Activated T-cell treated with anti-CD3 and anti-CD28 coated beads for 4 hours (primary cell): ENCODE measurements around the gene SPATS2.
"Not testable (repeated sequence)": the region's sequence is repeated elsewhere in the genome, so short reads cannot be mapped to it uniquely, and the experiment has no call there.

ENCODE experiments used
- DNase-seq: peaks from one replicate; pipeline ENCODE4 v3.0.0-alpha.2; 2020

The SPATS2 gene

DNA sequence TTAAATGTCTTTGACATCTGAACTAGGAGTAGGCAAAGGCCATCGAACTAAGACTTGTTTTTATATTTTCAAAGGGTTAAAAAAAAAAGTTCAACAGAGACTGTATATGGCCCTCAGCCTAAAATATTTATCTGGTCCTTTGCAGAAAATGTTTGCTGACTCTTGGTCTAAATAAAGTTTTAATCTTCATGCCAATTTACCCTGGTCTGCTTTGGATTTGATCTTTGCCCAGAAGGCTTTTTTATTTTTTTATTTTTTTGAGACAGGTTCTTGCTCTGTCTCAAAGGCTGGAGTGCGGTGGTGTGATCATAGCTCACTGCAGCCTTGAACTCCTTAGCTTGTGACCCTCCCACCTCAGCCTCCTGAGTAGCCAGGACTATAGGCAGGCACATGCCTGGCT is 47.1 kb downstream of the SPATS2 start:
- no peak for DNase-seq

DNA sequence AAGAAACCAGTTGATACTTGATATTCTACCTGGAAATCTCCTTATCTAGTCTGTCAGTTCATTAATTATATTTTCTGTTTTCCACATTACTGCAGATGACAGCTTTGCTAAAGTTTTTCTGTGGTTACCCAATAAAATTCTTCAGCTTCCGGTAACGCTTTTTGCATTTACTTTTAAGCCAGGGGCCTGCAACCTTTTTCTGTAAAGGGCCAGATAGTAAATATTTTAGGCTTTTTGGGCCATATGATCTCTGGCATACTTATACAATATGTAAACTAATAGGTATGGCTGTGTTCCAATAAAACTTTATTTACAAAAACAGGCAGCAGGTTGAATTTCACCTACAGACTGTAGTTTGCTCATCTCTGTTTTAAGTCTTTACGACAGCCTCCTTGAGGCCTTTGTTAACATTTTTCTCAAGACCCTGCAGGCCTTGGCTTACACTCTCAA is 48.3 kb downstream of the SPATS2 start:
- DNase-seq = no peak

- no peak for DNase-seq
These were observed 49.6 kb downstream of the SPATS2 start for GRCh38 chr12:49416892-49417291.

DNA sequence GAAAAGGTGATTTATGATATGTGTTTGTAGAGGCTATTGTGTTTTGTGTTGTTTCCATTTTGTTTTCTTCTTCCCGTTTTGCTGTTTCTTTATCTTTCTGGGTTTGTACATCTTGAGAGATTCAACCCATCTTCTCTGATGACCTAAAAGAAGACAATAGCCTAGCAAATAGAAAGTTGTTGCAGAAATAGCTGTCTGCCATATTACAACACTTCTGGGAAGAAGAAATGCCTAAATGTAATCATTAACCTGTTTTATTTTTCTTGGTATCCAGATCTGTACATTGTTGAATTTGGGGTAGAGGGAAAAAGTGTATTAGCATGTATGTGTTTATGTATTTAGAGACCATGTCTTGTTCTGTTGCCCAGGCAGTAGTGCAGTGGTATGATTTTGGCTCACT is 50.3 kb downstream of the SPATS2 start:
- DNase-seq = no peak

GRCh38 chr12:49420556-49420955 is 53.3 kb downstream of the SPATS2 start:
- no peak for DNase-seq

- no peak for DNase-seq
These were observed 54.9 kb downstream of the SPATS2 start for GRCh38 chr12:49422114-49422513.

DNA sequence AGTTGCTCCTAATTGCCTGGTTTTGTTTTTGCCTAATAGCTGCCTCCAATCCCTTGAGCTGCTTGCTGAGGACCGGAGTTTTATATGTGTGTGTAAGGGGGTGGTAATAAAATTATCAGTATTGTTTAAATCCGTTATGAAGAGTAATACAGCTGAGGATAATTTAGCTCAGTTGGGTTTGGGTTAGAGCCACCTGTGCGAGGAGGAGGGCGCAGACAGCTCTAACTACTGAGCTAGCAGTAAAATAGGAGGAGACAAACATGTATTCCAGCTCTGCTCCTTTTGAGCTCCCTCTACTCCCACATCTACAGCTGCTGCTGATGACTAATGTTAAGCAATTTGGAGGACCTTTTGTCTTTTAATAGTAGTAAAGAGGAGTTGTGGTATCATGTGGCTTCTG is 61.5 kb downstream of the SPATS2 start:
- no peak for DNase-seq

- DNase-seq = no peak
These were observed 65.4 kb downstream of the SPATS2 start for GRCh38 chr12:49432616-49433015.

DNA sequence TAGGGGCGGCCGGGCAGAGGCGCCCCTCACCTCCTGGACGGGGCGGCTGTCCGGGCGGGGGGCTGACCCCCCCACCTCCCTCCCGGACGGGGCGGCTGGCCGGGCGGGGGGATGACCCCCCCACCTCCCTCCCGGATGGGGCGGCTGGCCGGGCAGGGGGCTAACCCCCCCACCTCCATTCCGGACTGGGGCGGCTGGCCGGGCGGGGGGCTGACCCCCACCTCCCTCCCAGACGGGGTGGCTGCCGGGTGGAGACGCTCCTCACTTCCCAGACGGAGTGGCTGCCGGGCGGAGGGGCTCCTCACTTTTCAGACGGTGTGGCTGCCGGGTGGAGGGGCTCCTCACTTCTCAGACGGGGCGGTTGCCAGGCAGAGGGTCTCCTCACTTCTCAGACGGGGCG is 69.5 kb downstream of the SPATS2 start:
- DNase-seq = not testable (repeated sequence)

GRCh38 chr12:49439042-49439441 is 71.8 kb downstream of the SPATS2 start:
- DNase-seq = no peak

DNA sequence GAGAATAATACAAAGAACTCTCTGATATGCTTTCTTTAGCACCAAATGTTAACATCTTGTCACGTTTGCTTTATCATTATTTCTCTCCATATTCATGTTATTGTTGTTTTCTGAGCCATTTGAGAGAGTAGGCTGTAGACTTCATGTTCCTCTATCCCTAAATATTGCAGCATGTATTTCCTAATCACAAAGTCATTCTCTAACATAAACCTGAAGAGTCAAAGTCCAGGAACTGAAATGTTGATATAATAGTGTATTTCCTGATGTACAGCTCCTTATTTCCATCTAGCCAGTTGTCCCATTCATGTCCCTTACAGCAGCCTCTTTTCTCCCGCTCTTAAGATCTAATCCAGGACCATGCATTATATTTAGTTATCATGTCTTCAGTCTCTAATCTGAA is 72.8 kb downstream of the SPATS2 start:
- DNase-seq = no peak

DNA sequence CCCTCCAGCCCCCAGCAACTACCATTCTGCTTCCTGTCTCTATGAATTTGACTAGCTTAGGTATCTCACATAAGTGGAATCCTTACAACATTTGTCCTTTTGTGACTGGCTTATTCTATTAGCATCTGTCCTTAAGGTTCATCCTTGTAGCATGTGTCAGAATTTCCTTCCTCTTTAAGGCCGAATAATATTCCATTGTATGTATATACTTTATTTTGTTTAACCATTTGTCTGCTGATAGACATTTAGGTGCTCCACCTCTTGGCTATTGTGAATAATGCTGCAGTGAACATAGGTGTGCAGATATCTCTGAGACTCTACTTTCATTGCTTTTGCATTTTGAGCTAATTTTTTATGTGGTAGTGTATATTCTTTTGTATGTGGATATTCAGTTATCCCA is 75.7 kb downstream of the SPATS2 start:
- DNase-seq = no peak

DNA sequence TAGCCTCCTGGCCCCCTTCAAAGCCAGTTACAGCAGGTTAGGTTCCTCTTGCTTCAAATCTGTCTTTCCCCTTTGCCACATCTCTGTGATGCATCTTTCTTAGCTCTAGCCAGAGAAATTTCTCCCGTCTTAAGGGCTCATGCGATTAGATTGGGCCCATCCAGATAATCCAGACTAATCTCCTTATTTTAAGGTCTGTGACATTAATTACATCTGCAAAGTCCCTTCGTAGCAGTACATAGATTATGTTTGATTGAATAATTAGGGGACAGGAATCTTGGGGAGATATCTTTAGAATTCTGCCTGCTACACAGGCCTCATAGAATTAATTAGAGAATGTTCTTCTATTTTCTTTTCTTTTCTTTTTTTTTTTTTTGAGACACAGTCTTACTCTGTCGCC is 79.3 kb downstream of the SPATS2 start:
- no peak for DNase-seq

DNA sequence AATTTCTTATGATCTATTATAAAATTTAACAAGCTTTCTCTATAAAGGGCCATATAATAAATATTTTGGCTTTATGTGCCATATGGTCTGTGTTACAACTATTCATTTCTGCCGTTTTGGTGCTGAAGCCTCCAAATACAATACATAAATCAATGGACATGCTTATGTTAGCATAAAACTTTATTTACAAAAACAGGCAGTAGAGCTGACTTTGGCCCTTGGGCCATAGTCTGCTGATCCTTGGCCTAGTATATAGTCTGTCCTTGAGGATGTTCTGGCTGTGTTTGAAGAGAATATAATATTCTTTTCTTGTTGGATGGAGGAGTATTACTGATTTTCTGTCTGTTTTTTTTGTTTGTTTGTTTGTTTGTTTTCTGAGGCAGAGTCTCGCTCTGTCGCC is 81.6 kb downstream of the SPATS2 start:
- no peak for DNase-seq

DNA sequence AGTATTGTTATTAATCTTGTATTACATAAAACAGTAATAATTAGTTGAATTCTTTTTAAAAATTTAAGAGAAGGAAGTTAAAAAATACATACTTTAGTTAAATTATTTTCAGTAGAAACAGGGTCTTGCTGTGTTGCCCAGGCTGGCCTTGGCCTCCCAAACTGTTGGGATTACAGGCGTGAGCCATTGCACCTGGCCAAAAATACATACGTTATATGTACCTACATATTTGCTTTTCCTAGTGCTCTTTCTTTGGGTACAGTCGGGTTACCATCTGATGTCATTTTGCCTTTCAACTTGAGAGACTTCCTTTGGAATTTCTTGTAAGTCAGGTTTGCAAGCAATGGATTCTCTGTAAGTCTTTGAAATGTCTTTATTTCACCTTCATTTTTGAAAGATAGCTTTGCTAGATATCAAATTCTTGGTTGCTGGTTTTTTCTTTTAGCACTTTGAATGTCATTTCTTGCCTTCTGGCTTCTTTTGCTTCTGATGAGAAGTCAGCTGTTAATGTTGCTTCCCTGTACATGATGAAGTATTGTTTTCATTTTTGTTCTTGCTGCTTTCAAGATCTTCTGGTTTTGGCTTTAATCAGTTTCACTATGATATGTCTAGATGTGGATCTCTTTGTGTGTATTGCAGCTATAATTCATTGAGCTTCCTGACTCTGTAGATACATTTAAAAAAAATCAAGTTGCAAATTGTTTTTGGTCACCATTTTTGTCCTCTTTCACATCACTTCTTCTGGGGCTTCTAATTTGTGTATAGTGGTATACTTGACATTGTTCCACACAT is 84.4 kb downstream of the SPATS2 start:
- no peak for DNase-seq

- DNase-seq = no peak
These were observed 88.2 kb downstream of the SPATS2 start for GRCh38 chr12:49455501-49455900.

DNA sequence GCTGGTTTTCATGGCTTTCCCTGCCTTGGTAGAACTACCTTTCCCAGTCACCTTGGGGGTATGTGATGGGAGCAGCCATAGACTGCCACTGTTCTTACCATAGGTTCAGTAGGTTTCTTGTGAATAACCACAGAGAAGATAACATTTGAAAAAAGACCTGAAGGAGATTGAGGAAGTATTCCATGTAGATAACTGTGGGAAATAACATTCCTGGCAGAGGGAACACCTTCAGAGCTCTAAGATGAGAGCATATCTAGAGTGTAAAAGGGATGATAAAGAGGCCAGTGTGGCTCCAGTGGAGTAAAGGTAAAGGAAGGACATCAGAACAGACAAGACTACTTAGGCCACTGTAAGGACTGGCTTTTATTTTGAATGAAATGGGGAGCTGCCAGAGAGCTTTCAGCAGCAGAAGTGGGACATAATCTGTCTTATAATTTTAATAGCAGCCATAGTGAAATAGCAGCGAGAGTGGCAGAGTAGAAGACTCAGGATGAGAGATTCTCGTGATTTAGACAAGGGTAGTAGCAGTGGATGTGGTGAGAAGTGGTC is 88.9 kb downstream of the SPATS2 start:
- DNase-seq = no peak

DNA sequence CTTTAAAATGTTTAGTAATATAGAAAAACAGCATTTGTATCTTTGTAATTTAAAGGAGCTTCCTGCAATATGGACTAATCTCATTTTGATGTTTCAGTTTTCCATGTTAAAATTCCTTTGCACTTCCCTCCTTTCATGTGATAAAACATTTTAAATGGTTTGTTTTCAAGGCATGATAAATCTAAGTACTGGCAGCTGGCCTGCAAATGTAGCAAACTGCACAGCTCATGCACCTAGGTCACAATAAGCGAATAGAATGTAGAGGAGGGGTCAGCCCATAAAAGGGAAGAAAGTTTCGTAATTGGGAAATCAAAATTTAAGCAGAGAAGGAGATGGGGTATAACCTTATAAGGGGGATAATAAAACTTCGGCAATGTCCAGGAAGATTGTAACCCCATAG is 91.6 kb downstream of the SPATS2 start:
- no peak for DNase-seq

DNA sequence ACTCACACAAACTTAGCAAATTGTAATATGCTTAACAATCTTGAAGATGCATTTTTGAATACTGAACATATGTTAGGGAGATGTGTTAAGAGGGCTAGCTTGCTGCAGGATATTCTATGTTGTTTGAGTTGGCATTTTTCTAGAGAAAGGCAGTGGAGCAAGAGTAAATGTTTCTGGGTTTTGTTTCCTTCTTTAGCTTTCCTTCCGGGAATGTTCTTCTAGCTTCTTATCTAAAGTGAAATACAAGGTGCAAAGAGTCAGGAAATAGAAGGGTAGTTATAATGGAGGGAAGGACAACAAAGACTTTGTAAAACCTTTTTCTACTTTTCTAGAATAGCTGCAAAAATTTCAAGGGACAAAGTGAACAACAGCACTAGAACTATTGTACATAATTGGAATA is 94.0 kb downstream of the SPATS2 start:
- DNase-seq = no peak

- DNase-seq = no peak
These were observed 95.0 kb downstream of the SPATS2 start for GRCh38 chr12:49462083-49462744.

DNA sequence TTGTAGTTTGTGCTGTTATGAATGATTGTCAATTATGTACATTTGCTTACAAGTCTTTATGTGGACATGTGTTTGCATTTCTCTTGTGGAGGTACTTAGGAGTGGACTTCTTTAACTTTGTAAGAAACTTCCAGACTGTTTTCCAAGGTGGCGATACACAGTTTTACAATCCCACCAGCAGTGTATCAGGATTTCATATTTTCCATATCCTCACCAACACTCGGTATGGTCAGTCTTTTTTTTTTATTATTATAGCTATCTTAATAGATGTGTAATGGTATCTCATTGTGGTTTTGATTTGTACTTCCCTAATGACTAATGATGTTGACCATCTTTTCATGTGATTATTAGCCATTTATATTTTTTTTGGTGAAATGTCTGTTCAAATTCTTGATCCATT is 97.9 kb downstream of the SPATS2 start:
- DNase-seq = no peak

GRCh38 chr12:49470986-49471385 is 103.7 kb downstream of the SPATS2 start:
- no peak for DNase-seq

GRCh38 chr12:49471557-49471956 is 104.3 kb downstream of the SPATS2 start:
- DNase-seq = no peak

DNA sequence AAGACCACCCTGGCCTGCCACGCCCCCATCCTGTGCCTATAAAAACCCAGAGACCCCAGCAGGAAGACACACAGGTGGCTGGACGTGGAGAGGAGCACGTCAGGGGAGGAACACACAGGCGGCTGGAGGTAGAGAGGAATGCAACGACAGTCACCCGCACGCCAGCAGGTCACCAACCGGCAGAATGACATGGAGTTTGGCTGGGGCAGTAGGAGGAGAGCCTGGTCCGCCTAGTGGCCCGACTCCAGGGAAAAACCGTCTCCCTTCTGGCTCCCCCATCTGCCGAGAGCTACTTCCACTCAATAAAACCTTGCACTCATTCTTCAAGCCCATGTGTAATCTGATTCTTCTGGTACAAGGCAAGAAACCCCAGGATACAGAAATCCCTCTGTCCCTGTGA is 108.8 kb downstream of the SPATS2 start:
- DNase-seq = no peak
